Measurements from ENCODE around the gene ATG4B.

The ATG4B gene

GRCh38 chr2:241680827-241681599 is 43.5 kb downstream of the ATG4B start:
- TF ChIP-seq CTCF (IDR thresholded peaks at IDR 0.05), result no peak

- no peak for TF ChIP-seq CTCF (IDR thresholded peaks at IDR 0.05)
Observed at GRCh38 chr2:241686324-241686649, 48.8 kb downstream of the ATG4B start.

GRCh38 chr2:241686650-241687425 is 49.3 kb downstream of the ATG4B start, which contains the start of gene DTYMK:
DTYMK (minus strand) TSS chr2:241686815; CDS start chr2:241686783, 32 bp downstream.
- no peak for TF ChIP-seq CTCF (IDR thresholded peaks at IDR 0.05)

DNA sequence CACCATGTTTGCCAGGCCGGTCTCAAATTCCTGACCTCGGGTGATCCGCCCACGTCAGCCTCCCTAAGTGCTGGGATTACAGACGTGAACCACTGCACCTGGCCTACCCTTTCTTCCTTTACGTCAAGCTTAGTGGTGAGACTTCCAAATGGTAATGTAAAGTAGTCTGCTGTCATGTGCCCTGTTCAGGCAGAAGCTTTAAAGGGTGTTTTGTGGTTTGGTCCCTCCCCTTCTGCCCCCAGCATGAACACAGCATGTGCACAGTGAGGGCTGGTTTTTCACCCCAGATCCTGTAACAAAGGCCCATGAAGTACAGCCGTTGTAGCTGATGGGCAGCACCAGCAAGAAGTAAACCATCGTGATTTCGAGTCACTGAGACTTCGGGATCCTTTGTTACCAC is 51.8 kb downstream of the ATG4B start:
- TF ChIP-seq CTCF (IDR thresholded peaks at IDR 0.05), result no peak

- TF ChIP-seq CTCF (IDR thresholded peaks at IDR 0.05), result no peak
Observed at GRCh38 chr2:241690202-241690717, 52.8 kb downstream of the ATG4B start.

DNA sequence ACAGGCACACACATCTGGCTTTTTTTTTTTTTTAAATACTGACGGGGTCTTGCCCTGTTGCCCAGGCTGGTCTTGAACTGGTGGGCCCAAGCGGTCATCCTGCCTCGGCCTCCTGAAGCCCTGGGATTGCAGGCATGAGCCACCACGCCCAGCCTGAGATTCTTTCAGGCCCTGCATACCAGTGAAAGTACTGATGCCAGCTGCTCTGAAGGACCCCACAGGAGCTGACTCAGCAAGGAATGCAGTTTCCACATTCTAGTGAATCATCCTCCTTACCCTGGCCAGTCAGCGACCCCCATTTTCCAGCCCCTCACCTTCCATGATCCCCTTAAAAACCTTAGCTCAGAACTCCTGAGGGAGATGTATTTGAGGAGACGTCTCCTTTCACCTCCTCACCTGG is 55.0 kb downstream of the ATG4B start:
- TF ChIP-seq CTCF (IDR thresholded peaks at IDR 0.05), result no peak

DNA sequence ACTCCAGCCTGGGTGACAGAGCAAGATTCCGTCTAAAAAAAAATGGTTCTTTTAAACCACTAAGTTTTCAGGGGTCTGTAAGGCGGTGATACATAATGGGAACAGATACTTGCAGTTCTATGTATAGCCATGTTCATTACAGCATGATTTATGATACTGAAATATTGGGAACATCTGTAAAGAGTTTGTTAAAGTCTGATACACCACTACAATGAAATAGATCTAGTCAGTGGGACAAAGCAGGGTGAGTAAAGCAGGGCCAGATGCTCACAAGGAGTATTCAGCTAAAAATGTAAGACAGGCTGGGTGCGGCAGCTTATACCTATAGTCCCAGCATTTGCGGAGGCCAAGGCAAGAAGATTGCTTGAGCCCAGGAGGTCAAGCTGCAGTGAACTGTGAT is 58.2 kb downstream of the ATG4B start:
- no peak for TF ChIP-seq CTCF (IDR thresholded peaks at IDR 0.05)
